ENCODE results near the gene DOCK10. TPM values are rescaled to one million over a fixed set of nuclear protein-coding genes. Genes with fewer than 3 reads are reported as not detected.

The DOCK10 gene
- total and polyA plus RNA-seq, 9 of the 15 experiments (the other 6 are each of a cell fraction or from before 2014, with no cell fraction given): 0.01 to 0.87 (median 0.18) TPM

- CTCF ChIA-PET (ENCODE audit: low intra/inter-chr PET ratio): no interaction called here
- Histone ChIP-seq H3K36me3 (ENCODE audit: control insufficient read depth, insufficient read depth, low read length) (no peaks in the 10 kb centered on the region), H3K79me2 (ENCODE audit: control insufficient read depth, insufficient read depth, low read length) (no peaks in the 10 kb centered on the region), H3K4me2 (ENCODE audit: insufficient read depth, low read length) (no peak overlapping the region), H4K20me1 (replicated peaks; ENCODE audit: control insufficient read depth, insufficient read depth, low read length) (no peaks in the 10 kb centered on the region), H3K27me3 (ENCODE audit: control insufficient read depth in 2 of 2, insufficient read depth in 2 of 2, low read length in 2 of 2) (no peaks in the 10 kb centered on the region), H3K27ac (ENCODE audit: extremely low read depth, low read depth, low read length) (no peak overlapping the region), H3K9me3 (replicated peaks; ENCODE audit: control insufficient read depth, insufficient read depth, low read depth, low read length) (no peaks in the 10 kb centered on the region; the same call in 1 of the 2 replicates), H2AFZ (ENCODE audit: low read depth, low read length) (no peak overlapping the region), H3K9ac (ENCODE audit: insufficient read depth in 1 of 2, low read depth in 2 of 2, low read length in 2 of 2) (no peak overlapping the region), H3K4me1 (replicated peaks in 1 of 2; ENCODE audit: control insufficient read depth in 2 of 2, insufficient read depth in 2 of 2, low read length in 2 of 2) (no peaks in the 10 kb centered on the region), H3K9me1 (ENCODE audit: control insufficient read depth, insufficient read depth, low read length) (no peaks in the 10 kb centered on the region), H3K4me3 (no peak overlapping the region)
- in situ Hi-C loops (cut with MboI) (no loop called here), intact Hi-C loops (cut with micrococcal nuclease) (no loop called here)
- POLR2A ChIA-PET: no interaction called here
- BruUV-seq (replicated peaks): no TSS peak
- no peak for FAIRE-seq
- peak; percentile 31 for TF ChIP-seq MEIS2 (IDR thresholded peaks at IDR 0.05; ENCODE audit: partially characterized antibody)
- no peak for TF ChIP-seq DEAF1 (CRISPR knock-in tag; IDR thresholded peaks at IDR 0.05)
- 0% methylated on average over 2 of the region's 2 CpGs for WGBS (ENCODE audit: insufficient coverage, low coverage, missing lambda C conversion rate)
- DNase-seq (ENCODE audit: extremely low read depth in 1 of 4, low spot score in 3 of 4): no peak
- ATAC-seq: no peak
Observed at GRCh38 chr2:225025917-225026571, 16.2 kb downstream of the DOCK10 start.

- H4K20me1 ChIP-seq (replicated peaks; ENCODE audit: control insufficient read depth, insufficient read depth, low read length): no peaks in the 10 kb centered on the region
- 0% methylated on average over 4 of the region's 4 CpGs for WGBS (ENCODE audit: insufficient coverage, low coverage, missing lambda C conversion rate)
- DNase-seq (ENCODE audit: extremely low read depth in 1 of 4, low spot score in 3 of 4) (no peak), FAIRE-seq (no peak), ATAC-seq (no peak)
- no peaks in the 10 kb centered on the region for H3K27me3 ChIP-seq (ENCODE audit: control insufficient read depth in 2 of 2, insufficient read depth in 2 of 2, low read length in 2 of 2)
- no peaks in the 10 kb centered on the region for H3K4me1 ChIP-seq (replicated peaks in 1 of 2; ENCODE audit: control insufficient read depth in 2 of 2, insufficient read depth in 2 of 2, low read length in 2 of 2)
- H3K4me3 ChIP-seq: no peak overlapping the region
- BruUV-seq (replicated peaks): no TSS peak
- H3K9ac ChIP-seq (ENCODE audit: insufficient read depth in 1 of 2, low read depth in 2 of 2, low read length in 2 of 2): no peak overlapping the region
- no peaks in the 10 kb centered on the region for H3K36me3 ChIP-seq (ENCODE audit: control insufficient read depth, insufficient read depth, low read length)
- H3K79me2 ChIP-seq (ENCODE audit: control insufficient read depth, insufficient read depth, low read length): no peaks in the 10 kb centered on the region
- ChIA-PET CTCF (ENCODE audit: low intra/inter-chr PET ratio) (no interaction called here), POLR2A (no interaction called here)
- in situ Hi-C loops (cut with MboI) (no loop called here), intact Hi-C loops (cut with micrococcal nuclease) (no loop called here)
- H2AFZ ChIP-seq (ENCODE audit: low read depth, low read length): no peak overlapping the region
- H3K9me3 ChIP-seq (replicated peaks; ENCODE audit: control insufficient read depth, insufficient read depth, low read depth, low read length): no peaks in the 10 kb centered on the region
- H3K4me2 ChIP-seq (ENCODE audit: insufficient read depth, low read length): no peak overlapping the region
- H3K27ac ChIP-seq (ENCODE audit: extremely low read depth, low read depth, low read length): no peak overlapping the region
- no peaks in the 10 kb centered on the region for H3K9me1 ChIP-seq (ENCODE audit: control insufficient read depth, insufficient read depth, low read length)
- TF ChIP-seq ZNF280B (CRISPR knock-in tag; IDR thresholded peaks at IDR 0.05) (no peak), CUX1 (CRISPR knock-in tag; IDR thresholded peaks at IDR 0.05) (no peak), ZNF12 (CRISPR knock-in tag; IDR thresholded peaks at IDR 0.05) (no peak), ESRRA (IDR thresholded peaks at IDR 0.05; ENCODE audit: borderline replicate concordance, low read depth) (no peak), ZNF311 (CRISPR knock-in tag; IDR thresholded peaks at IDR 0.05) (no peak)
Observed at GRCh38 chr2:225022188-225022587, 20.1 kb downstream of the DOCK10 start.

Measured in K562 (cell line).